Mesothelial cell of epicardium (in vitro differentiated cells): ENCODE results near the gene VAC14. TPM values are rescaled to one million over a fixed set of nuclear protein-coding genes. Genes with fewer than 3 reads are reported as not detected.

Source experiments
- DNase-seq, 2 experiments: peaks; one replicate each; pipeline ENCODE4 v3.0.0; 2021; ENCODE audit warnings: low spot score in 2 of 2; ENCODE audit not compliant: unreplicated experiment in 2 of 2
- H3K27ac Mint-ChIP-seq: 2 replicates; pipeline ENCODE4 v1.8.0; 2021; ENCODE audit warnings: mixed read lengths
- H3K27me3 Mint-ChIP-seq: 2 replicates; pipeline ENCODE4 v1.8.0; 2021; ENCODE audit warnings: low read depth, mixed read lengths
- H3K36me3 Mint-ChIP-seq: 2 replicates; pipeline ENCODE4 v1.8.0; 2021; ENCODE audit warnings: mixed read lengths
- H3K4me1 Mint-ChIP-seq: 2 replicates; pipeline ENCODE4 v1.8.0; 2021; ENCODE audit warnings: mixed read lengths
- H3K4me3 Mint-ChIP-seq: 2 replicates; pipeline ENCODE4 v1.8.0; 2021; ENCODE audit warnings: mild to moderate bottlenecking, moderate library complexity, mixed read lengths
- H3K9me3 Mint-ChIP-seq: 2 replicates; pipeline ENCODE4 v1.8.0; 2021; ENCODE audit warnings: mixed read lengths
- total RNA-seq: library from RNA; stranded (reverse); gene quantifications from 3 replicates; pipeline ENCODE4 v1.2.1, GENCODE V29; 2021
- TF ChIP-seq, protein P1 (sequence below): fragments of 200-600 bp; sonication (generic); IDR thresholded peaks from one replicate; pipeline ENCODE4 v1.5.0; 2021; ENCODE audit warnings: antibody characterized with exemption; ENCODE audit not compliant: unreplicated experiment

The VAC14 gene
- total RNA-seq, 1 donor from 2014 or later = 39.1 TPM

DNA sequence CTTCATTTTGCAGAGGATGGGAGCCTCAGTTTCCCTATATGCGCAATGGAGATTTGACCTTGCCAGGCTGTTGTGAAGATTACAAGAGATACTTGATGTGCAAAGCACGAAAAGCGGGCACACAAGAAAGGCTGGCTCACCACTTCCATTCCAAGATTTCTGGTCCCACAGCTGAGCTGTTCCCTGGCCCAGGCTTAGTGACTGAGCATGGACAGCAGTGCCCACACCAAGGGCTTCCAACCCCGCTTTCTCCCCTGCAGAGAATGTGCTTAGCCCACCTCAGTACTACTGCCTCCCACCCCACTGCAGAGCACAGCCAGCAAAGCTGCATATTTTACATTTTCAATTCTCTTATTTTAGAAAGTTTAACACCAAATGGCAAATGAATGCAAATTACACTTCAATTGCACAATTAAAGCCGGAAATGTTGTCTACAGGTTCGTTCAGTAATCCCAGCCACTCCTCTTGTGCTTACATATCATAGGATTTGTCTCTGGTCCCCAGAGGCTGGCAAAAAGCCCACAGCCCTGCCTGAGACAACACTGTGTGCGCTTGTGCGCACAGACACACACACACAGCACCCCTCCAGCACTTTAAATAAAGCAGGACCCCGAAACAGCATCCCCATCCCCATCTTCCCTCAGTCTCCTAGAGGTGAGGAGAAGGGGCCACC is 51.8 kb downstream of the VAC14 start:
- no peak for DNase-seq
- TF ChIP-seq, protein P1, sequence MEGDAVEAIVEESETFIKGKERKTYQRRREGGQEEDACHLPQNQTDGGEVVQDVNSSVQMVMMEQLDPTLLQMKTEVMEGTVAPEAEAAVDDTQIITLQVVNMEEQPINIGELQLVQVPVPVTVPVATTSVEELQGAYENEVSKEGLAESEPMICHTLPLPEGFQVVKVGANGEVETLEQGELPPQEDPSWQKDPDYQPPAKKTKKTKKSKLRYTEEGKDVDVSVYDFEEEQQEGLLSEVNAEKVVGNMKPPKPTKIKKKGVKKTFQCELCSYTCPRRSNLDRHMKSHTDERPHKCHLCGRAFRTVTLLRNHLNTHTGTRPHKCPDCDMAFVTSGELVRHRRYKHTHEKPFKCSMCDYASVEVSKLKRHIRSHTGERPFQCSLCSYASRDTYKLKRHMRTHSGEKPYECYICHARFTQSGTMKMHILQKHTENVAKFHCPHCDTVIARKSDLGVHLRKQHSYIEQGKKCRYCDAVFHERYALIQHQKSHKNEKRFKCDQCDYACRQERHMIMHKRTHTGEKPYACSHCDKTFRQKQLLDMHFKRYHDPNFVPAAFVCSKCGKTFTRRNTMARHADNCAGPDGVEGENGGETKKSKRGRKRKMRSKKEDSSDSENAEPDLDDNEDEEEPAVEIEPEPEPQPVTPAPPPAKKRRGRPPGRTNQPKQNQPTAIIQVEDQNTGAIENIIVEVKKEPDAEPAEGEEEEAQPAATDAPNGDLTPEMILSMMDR = no peak
- no peaks in the 10 kb centered on the region for H3K27me3 Mint-ChIP-seq
- H3K27ac Mint-ChIP-seq = no peak overlapping the region
- no peaks in the 10 kb centered on the region for H3K9me3 Mint-ChIP-seq
- no peaks in the 10 kb centered on the region for H3K36me3 Mint-ChIP-seq
- peaks cover 20% of the 10 kb centered on the region for H3K4me1 Mint-ChIP-seq
- H3K4me3 Mint-ChIP-seq = no peak overlapping the region

- Mint-ChIP-seq H3K36me3 (peaks cover 10% of the 10 kb centered on the region), H3K4me3 (no peak overlapping the region), H3K9me3 (peaks cover 5% of the 10 kb centered on the region), H3K27me3 (no peaks in the 10 kb centered on the region), H3K4me1 (peaks cover 20% of the 10 kb centered on the region), H3K27ac (no peak overlapping the region)
- TF ChIP-seq, protein P1 = no peak
- DNase-seq = no peak
These were observed 53.0 kb downstream of the VAC14 start for GRCh38 chr16:70747703-70748631.

- Mint-ChIP-seq H3K4me3 (no peak overlapping the region), H3K9me3 (peaks cover 5% of the 10 kb centered on the region), H3K36me3 (peaks cover 16% of the 10 kb centered on the region), H3K27me3 (no peaks in the 10 kb centered on the region), H3K4me1 (peaks cover 20% of the 10 kb centered on the region), H3K27ac (no peak overlapping the region)
- no peak for DNase-seq
- TF ChIP-seq, protein P1 = no peak
These were observed 54.1 kb downstream of the VAC14 start for GRCh38 chr16:70746708-70747424.

DNA sequence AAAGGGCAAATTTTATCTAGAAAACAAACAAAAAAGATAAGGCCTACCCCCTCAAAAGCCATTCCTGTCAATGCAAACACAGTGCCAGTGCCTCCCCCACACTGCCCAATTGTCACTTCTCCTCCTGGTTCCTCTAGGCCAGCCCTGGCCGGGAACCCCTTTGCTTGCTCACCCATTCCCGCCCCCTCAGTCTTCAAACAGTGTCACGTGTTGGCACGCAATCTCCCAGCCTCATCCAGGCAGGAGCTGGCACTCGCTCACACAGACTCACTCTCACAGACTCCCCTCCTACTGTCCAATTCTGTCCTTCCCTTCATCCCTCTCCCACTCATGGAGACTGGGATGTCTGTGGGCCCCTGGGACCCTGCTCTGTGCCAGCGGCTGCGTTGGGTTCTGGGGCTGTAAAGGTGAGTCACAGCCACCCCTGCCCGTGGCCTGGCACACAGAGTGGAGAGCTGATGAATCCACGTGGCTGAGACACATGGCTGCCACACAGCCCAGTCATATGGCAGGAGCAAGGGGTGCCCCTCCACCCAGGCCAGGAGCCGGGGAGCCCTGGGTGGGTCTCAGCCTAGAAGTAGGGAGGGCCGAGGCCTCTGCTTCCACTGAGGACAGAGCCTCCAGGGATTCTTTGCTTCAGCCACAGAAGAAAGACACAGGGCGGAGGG is 54.8 kb downstream of the VAC14 start:
- Mint-ChIP-seq H3K4me1 (peaks cover 23% of the 10 kb centered on the region), H3K9me3 (peaks cover 5% of the 10 kb centered on the region), H3K27me3 (no peaks in the 10 kb centered on the region), H3K4me3 (no peak overlapping the region), H3K36me3 (peaks cover 16% of the 10 kb centered on the region), H3K27ac (no peak overlapping the region)
- TF ChIP-seq, protein P1 = no peak
- no peak for DNase-seq

DNA sequence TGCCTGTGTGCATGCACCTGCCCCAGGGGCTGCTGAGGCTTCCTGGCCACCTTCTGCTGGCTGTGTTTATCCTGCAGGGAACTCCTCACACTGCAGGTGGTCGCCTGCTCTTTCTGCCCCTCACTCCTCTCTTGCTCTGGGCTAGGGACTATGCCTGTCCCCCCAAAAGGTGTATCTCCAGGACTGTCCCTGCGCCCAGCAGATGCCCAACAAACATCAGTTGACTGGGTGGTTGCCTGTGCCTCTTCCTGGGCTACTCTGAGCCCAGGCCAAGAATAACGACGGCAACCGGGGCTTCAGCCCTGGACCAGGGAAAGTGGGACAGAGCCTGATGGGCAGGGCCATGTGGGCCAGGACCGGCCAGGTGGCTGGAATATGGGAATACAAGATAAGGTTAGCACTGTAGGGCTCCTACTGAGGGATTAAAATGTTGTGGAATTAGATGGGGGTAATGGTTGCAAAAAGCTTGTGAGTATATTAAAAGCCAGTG is 55.4 kb downstream of the VAC14 start:
- DNase-seq = no peak
- no peak overlapping the region for H3K4me3 Mint-ChIP-seq
- peaks cover 16% of the 10 kb centered on the region for H3K36me3 Mint-ChIP-seq
- TF ChIP-seq, protein P1 = no peak
- peaks cover 5% of the 10 kb centered on the region for H3K9me3 Mint-ChIP-seq
- H3K27me3 Mint-ChIP-seq = no peaks in the 10 kb centered on the region
- peaks cover 22% of the 10 kb centered on the region for H3K4me1 Mint-ChIP-seq
- H3K27ac Mint-ChIP-seq = no peak overlapping the region
